ENCODE measurements around the gene VANGL2.
"Not testable (repeated sequence)": the region's sequence is repeated elsewhere in the genome, so short reads cannot be mapped to it uniquely, and the experiment has no call there.

VANGL2 gene

GRCh38 chr1:160370561-160371345, 29.6 kb upstream of the VANGL2 start:
- no peak for DNase-seq (ENCODE audit: low spot score)

DNA sequence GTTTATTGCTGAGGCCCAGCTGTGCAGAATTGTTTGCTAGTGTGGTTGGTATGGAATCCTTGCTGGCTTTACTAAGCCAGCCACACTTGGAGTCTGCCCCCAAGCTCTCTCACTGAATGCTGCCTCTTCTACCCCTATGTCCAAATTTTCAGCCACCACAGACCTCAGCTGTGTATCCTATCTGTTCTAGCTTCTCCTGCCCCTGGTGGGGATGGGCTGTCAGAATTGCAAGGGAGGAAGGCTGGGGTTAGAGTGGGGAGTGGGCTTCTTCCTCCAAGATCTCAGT, 29.1 kb upstream of the VANGL2 start:
- no peak for DNase-seq (ENCODE audit: low spot score)

- DNase-seq (ENCODE audit: low spot score) = no peak
Measured at GRCh38 chr1:160371756-160372155, 28.6 kb upstream of the VANGL2 start.

- no peak for DNase-seq (ENCODE audit: low spot score)
Measured at GRCh38 chr1:160373696-160374095, 26.7 kb upstream of the VANGL2 start.

DNA sequence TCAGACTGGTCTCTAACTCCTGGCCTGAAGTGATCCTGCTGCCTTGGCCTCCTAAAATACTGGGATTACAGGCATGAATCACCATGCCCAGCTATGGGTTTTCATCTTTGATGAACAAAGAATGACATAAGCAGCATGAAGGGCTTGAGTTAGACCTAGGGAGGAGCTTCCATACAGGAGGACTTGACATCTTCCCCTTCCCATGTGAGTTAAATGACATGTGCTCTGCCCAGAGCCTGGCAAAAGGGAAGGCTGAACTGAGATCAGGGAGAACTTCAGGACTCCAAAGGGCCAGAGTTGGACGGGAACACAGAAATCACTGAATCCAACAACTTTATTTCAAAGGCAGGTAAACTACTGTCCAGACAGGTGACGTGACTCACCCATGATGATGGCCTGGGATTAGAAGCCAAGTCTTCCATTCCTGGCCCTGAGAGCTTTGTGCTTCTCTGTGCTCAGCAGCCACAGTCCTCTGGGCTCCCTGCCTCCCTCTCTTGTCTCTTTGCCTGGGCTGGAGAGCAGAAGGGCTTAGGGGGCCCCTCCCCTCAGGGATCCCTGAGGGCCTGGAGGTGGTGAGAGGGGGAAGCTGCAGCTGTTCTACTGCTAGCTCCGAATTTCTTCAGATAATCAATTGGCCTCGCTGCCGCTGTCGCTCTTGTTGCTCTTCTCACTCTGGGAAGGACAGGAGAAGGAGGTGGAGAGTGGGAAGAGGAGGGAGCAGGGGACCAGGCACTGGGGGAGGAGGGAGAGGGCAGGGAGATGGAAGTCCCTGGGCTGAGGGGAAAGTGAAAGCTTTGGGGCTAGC, 25.9 kb upstream of the VANGL2 start:
- no peak for DNase-seq (ENCODE audit: low spot score)

GRCh38 chr1:160375788-160376524, 24.4 kb upstream of the VANGL2 start:
- no peak for DNase-seq (ENCODE audit: low spot score)

DNA sequence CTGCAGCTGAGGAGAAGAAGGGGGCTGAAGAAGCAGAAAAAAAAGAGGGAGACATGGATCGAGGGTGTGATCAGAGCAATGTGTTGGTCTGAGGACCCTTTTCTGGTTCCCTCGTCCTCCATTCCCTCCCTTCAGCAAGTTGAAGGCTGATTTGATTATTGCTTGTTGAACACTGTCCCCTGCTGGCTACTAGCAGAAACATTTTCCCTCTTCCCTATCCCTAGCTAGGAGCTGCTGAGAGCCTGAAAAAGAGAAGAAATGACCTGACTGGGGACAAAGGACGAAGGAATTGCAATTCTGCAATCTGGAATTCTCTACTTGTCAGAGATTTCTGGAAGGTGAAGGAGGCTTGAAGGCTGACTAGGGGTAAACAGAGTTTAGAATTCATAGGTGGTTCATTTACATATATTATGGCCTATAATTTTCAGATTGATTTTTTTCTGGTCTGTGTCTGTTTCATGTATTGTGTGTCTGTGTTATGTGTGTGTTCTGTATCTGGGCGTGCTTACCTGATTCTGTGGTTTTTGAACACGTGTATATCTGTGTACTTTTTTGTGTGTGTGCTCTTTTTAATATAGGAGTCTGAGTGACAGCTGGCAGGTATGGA, 23.7 kb upstream of the VANGL2 start:
- DNase-seq (ENCODE audit: low spot score) = peak; percentile 76

DNA sequence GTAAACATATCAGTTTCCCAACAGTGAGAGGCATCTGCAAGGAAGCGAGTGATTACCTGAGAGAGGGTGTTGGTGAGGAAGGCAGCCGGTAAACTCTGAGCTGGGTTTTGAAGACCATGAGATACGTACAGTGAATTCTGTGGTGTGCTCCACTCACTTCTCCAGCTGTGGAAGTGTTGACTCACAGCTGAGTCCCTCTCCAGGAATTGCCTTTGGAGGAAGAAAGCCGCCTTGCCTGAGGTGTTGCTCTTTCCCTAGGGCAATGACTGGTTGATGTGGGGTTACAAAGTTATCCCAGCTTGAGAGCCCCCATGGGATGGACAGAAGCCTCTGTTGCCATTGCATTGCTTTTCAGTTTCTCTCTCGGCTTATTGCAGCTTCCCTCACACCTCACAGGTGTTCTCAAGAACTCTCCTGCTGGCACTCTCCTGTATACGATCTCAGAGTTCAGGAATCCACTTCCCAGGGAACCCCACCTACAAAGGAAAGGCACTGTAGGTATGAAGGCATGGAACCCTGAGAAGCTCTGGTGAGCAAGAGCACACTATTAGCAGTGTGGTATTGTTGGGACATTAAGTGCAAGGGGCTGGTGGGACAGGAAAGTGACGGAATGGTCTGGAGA, 22.7 kb upstream of the VANGL2 start:
- DNase-seq (ENCODE audit: low spot score) = no peak

GRCh38 chr1:160384812-160385211, 15.6 kb upstream of the VANGL2 start:
- DNase-seq (ENCODE audit: low spot score) = not testable (repeated sequence)

GRCh38 chr1:160388406-160388805, 12.0 kb upstream of the VANGL2 start:
- not testable (repeated sequence) for DNase-seq (ENCODE audit: low spot score)

DNA sequence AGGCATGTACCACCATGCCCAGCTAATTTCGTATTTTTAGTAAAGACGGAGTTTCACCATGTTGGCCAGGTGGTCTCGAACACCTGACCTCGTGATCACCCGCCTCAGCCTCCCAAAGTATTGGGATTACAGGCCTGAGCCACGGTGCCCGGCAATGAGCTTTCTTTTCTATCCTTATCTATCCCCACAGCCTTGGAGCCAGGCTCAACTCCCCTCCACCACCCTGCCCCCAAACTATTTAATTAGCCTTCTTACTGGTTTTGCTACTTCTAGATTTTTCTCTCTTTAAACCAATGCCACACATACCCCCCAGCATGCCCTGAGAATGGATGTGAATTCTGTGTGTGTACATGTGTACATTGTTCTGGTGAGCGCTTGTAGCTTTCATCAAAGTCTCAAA, 5.7 kb upstream of the VANGL2 start:
- no peak for DNase-seq (ENCODE audit: low spot score)

- DNase-seq (ENCODE audit: low spot score) = no peak
Measured at GRCh38 chr1:160397651-160398050, 2.7 kb upstream of the VANGL2 start.

DNA sequence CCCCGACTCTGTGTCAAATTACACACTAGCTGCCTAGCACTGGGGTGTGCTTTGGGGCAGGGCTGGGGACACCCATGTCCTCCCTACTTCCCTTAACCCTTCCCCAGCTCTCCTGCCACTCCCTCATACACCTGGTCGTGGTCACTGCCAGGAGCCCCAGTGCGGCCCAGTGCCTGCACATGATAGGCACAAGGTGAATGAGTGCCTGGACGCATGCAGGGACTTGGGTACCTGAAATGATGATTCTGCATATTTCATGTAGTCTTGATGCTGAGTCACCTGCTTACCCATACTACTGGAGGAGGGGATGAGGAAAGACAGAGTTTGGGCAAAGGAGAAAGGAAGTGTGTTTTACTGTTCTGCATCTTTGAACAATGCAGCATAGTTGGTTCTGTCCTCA, 1.5 kb upstream of the VANGL2 start:
- DNase-seq (ENCODE audit: low spot score) = no peak

DNA sequence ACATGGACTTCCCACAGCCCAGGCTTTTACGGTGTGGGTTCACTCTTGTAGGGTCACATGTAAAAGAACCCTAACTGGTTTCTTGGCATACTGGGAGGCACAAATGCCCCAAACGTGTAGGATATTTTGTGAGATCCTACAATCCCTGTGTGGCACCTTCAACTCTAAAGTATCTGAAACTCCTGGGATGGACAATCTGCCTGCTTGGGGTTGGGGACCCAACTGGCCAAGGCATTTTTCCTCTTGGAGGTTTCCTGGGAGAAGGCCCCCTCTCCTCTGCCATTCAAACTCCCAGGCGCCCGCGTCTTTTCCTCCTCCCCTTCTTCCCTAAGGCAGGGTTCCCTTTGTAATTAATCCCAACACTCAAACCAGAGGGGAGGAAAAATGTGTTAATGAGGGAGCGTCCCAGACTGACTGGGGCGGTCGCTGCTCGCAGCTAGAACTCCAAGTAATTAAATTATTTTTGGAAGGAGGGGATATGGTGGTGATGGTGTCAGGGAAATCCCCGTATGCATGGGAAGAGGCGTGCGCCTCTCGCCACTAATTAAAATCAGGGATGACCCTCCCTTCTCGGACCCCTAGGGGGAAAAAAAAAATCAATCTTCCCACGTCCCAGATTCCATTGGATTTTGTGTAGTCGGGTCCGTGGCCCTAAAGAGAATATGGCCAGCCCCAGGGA, 681 bp upstream of the VANGL2 start:
- DNase-seq (ENCODE audit: low spot score) = no peak

DNA sequence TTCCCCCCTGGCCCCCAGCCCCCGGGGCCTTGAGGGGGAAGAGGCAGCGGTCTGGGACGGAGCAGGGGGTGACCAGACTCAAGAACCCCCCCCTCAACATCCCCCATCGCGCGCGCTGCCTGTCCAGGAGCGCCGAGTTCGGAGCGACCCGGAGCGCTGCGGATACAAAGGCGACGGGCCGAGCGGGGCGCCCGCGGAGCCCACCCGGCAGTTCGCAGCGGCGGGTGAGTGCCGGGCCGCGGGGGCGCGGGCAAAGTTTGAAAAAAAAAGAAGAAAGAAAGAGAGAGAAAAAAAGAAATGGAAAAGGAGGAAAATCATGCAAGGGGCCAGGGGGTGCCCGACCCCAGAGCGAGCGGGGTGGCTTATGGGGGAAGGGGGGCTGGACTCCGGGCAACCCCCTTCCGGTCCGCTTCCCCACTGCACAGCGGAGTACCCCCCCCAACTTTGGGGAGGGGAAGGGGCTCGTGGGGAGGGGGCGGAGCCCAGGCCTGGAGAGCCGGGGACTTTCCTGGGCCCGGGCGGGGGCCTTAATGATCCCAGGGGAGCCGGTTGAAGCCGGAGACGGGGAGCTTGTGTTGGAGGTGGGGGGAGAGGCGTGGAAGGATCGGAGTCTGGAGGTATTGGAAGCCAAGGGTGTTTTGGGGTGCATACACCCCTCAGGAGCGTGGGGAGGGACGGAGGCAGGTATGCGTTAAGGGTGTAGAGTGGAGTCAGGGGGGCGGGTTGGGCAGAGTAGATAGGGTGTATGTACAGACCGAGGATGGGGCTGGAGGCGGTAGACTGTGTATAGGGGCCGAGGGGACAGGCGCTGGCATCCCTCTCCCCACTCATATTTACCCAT, 502 bp downstream of the VANGL2 start:
- DNase-seq (ENCODE audit: low spot score) = no peak

- no peak for DNase-seq (ENCODE audit: low spot score)
Measured at GRCh38 chr1:160401487-160401805, 1.1 kb downstream of the VANGL2 start.

DNA sequence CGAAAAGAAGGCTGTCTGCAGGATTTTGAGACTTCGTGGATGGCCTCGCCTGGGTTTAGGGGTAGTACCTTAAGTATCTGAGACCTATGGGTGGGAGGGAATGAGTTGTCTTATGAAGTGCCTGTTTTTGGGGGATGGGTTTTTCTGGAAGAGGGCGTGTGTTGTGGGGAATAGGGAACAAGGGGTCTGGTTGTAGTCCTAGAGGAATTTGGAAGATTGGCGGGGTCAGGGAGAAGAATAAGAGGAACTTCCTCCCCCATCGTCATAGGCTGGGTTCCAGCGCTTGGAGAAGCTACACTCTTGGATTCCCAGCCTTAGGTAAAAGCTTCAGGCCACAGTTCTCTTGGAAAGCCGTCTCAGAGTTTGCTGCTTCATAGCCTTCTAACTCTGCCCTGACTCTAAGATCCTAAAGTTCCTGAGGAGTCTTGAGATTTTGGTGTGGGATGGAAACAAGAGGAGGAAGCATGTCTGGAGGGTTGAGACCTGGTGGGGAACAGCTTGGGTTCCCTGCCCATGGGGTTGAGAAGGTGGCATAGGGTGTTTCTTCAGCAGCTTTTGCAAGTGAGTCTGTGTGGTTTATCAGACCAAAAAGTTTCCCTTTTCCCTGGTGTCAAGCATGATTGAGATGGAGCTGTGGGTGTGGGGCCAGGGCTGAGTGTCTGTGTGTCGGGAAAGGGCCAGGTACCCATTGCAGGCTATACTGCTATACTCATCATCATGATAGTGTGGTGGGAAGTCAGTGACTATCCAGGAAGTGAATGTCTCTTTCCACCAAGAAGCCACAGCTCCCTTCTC, 1.8 kb downstream of the VANGL2 start:
- no peak for DNase-seq (ENCODE audit: low spot score)

GRCh38 chr1:160403244-160403643, 2.9 kb downstream of the VANGL2 start:
- DNase-seq (ENCODE audit: low spot score) = no peak

GRCh38 chr1:160404094-160404493, 3.7 kb downstream of the VANGL2 start:
- DNase-seq (ENCODE audit: low spot score) = no peak

DNA sequence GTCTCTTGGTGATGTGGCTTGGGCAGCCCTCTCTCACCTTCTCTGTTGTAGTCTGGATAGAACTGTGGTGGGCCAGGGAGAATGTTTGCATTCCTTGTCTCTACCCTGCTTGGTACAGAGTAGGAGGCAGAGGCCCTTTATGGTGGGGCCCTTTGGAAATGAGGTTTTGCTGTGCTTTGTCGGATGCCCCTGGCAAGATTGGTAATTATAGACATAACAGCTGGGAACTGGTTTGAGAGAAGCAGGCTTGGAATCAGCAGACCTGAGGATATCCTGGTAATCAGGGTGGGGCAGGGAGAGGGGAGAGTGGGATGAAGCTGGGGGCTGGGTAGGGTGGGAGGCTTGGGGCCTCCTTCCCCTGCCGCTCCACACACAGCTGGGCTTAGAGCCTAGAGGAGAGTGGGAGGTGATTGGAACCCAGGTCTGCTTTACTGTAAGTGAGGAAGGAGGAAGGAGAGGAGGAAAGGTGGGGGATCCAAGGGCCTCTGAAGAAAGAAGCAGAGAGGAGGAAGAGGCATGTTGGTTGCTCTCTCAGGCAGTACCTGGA, 5.0 kb downstream of the VANGL2 start:
- no peak for DNase-seq (ENCODE audit: low spot score)
